Testis (tissue), 3 donors: Measurements from ENCODE around the gene ELMO3. TPM values are rescaled to one million over a fixed set of nuclear protein-coding genes. Genes with fewer than 3 reads are reported as not detected.
A peak's percentile ranks its signal among the peaks of the same experiment; 100 is the strongest.

Source experiments
- DNase-seq: peaks from one replicate; pipeline ENCODE4 v3.0.0-alpha.2; 2019
- H3K27ac ChIP-seq, 2 donors: fragments of 200-600 bp; sonication (generic); one replicate each; pipeline ENCODE4 v1.5.1; 2019
- H3K27me3 ChIP-seq: fragments of 200-600 bp; sonication (generic); one replicate; pipeline ENCODE4 v1.5.1; 2019
- H3K36me3 ChIP-seq: fragments of 200-600 bp; sonication (generic); one replicate; pipeline ENCODE4 v1.5.1; 2017; ENCODE audit warnings: low read depth; ENCODE audit errors: missing control alignments
- H3K4me1 ChIP-seq: fragments of 200-600 bp; sonication (generic); one replicate; pipeline ENCODE4 v1.5.1; 2019
- H3K4me3 ChIP-seq, 2 donors: fragments of 200-600 bp; sonication (generic); one replicate each; pipeline ENCODE4 v1.5.1; 2017 to 2019
- H3K9me3 ChIP-seq: fragments of 200-600 bp; sonication (generic); one replicate; pipeline ENCODE4 v1.5.1; 2017
- CTCF ChIP-seq, 3 experiments: fragments of 450-650 bp in 2 of 3; fragments of 200-600 bp in 1 of 3; sonication (generic) in 1 of 3; IDR thresholded peaks; one replicate each; pipeline ENCODE4 v1.5.1; 2016 to 2019; ENCODE audit warnings: antibody characterized with exemption in 3 of 3, mild to moderate bottlenecking in 2 of 3, moderate library complexity in 1 of 3
- POLR2A ChIP-seq: fragments of 450-650 bp; IDR thresholded peaks from one replicate; pipeline ENCODE4 v1.6.1; 2017; ENCODE audit warnings: antibody characterized with exemption, mild to moderate bottlenecking, moderate library complexity
- WGBS, 2 donors: methylation state at CpG; one replicate each; pipeline ENCODE4 v1.1.5; 2018; 5-methylcytosine and 5-hydroxymethylcytosine counted together
- intact Hi-C: fragments of 100-400 bp; cut with DNase I; formaldehyde crosslinking; loops from one replicate; pipeline ENCODE4 v1.15.1; 2023; ENCODE audit warnings: low total_unique reads
- polyA plus RNA-seq: library from polyadenylated mRNA; stranded (reverse); fragments of 350-450 nt; fragmentation: Illumina TruSeq; extraction: RNeasy Lipid Tissue Mini Kit (QIAGEN cat#74804); gene quantifications from one replicate; pipeline ENCODE4 v1.2.3, GENCODE V29; 2014; ENCODE audit warnings: low read depth, low replicate concordance; ENCODE audit not compliant: insufficient read depth
- total RNA-seq, 2 donors: library from RNA; depleted of rRNA; stranded (reverse); fragments of >200 nt; gene quantifications; one replicate each; pipeline ENCODE4 v1.2.3, GENCODE V29; 2016

ELMO3 gene
- total and polyA plus RNA-seq, 3 donors from 2014 or later, result 9.3 to 22.2 (median 10.5) TPM

GRCh38 chr16:67244387-67245185, 45.7 kb downstream of the ELMO3 start:
- DNase-seq, result peak; percentile 56
- intact Hi-C loops, result no loop called here

GRCh38 chr16:67245186-67245585, 46.3 kb downstream of the ELMO3 start:
- Histone ChIP-seq H3K27ac (peak overlapping the region in 1 of 2 donors; percentile 87), H3K27me3 (no peaks in the 10 kb centered on the region), H3K9me3 (no peaks in the 10 kb centered on the region), H3K4me3 (no peak overlapping the region), H3K4me1 (peaks cover 44% of the 10 kb centered on the region), H3K36me3 (no peaks in the 10 kb centered on the region)
- no peak for TF ChIP-seq CTCF (IDR thresholded peaks at IDR 0.05)
- no peak for TF ChIP-seq POLR2A
- no peak for DNase-seq
- intact Hi-C loops, result no loop called here
- WGBS, 2 donors, result 74 to 77% methylated on average over 4 of the region's 4 CpGs

More at GRCh38 chr16:67244387-67245185, 45.7 kb downstream of the ELMO3 start:
- Histone ChIP-seq H3K27ac (peak overlapping the region; percentile 36 to 87), H3K27me3 (no peaks in the 10 kb centered on the region), H3K9me3 (no peaks in the 10 kb centered on the region), H3K36me3 (no peaks in the 10 kb centered on the region), H3K4me3 (no peak overlapping the region), H3K4me1 (peaks cover 44% of the 10 kb centered on the region)
- WGBS, 2 donors, result 45 to 53% methylated on average over 5 of the region's 5 CpGs
- no peak for TF ChIP-seq POLR2A
- TF ChIP-seq CTCF (IDR thresholded peaks at IDR 0.05), result no peak

GRCh38 chr16:67245674-67246080, 46.7 kb downstream of the ELMO3 start:
- Histone ChIP-seq H3K9me3 (no peaks in the 10 kb centered on the region), H3K27ac (peak overlapping the region; percentile 68 to 87), H3K27me3 (no peaks in the 10 kb centered on the region), H3K4me3 (peak overlapping the region; percentile 74 to 76), H3K36me3 (no peaks in the 10 kb centered on the region), H3K4me1 (peaks cover 42% of the 10 kb centered on the region)
- WGBS, 2 donors, result 4 to 5% methylated on average over 5 to 8 of the region's 8 CpGs
- intact Hi-C loops, result no loop called here
- no peak for DNase-seq
- no peak for TF ChIP-seq POLR2A
- TF ChIP-seq CTCF (IDR thresholded peaks at IDR 0.05), result no peak

- H3K27ac ChIP-seq, result peak overlapping the region; percentile 68 to 87
- peak overlapping the region; percentile 74 to 76 for H3K4me3 ChIP-seq
- DNase-seq, result peak; percentile 87
- H3K4me1 ChIP-seq, result peaks cover 37% of the 10 kb centered on the region
- no peaks in the 10 kb centered on the region for H3K9me3 ChIP-seq
- intact Hi-C loops, result no loop called here
- no peaks in the 10 kb centered on the region for H3K36me3 ChIP-seq
- no peaks in the 10 kb centered on the region for H3K27me3 ChIP-seq
- WGBS, 2 donors, result 0% methylated on average over 3 to 46 of the region's 48 CpGs
- TF ChIP-seq CTCF (IDR thresholded peaks at IDR 0.05) (peak in 2 of 3 experiments; percentile 2 to 21), POLR2A (no peak)
These were observed 47.3 kb downstream of the ELMO3 start for GRCh38 chr16:67246081-67246755.
